SK-N-SH (cell line): ENCODE measurements around the gene UTP25. TPM values are rescaled to one million over a fixed set of nuclear protein-coding genes. Genes with fewer than 3 reads are reported as not detected.

Source experiments
- CTCF ChIA-PET: fragments of 300-600, 350-600 bp; formaldehyde crosslinking; extraction: SDS; loops from one replicate; lab custom pipeline; 2021; lab: Yijun Ruan, JAX
- POLR2A ChIA-PET: fragments of 350-600 bp; sonication (Branson Sonifier 250); formaldehyde crosslinking; extraction: SDS; loops from one replicate; lab custom pipeline; 2020; ENCODE audit warnings: antibody characterized with exemption, inconsistent platforms; lab: Yijun Ruan, JAX
- DNase-seq: peaks from one replicate; pipeline ENCODE4 v3.0.0; 2012
- H2AFZ ChIP-seq: fragments of 200-600 bp; sonication (generic); 2 replicates; pipeline ENCODE4 v1.8.1; 2016; ENCODE audit warnings: antibody characterized with exemption, mild to moderate bottlenecking, low read depth
- H3F3A ChIP-seq: fragments of 200-600 bp; sonication (generic); replicated peaks from 2 replicates; pipeline ENCODE3; 2016; ENCODE audit warnings: antibody characterized with exemption, mild to moderate bottlenecking; ENCODE audit not compliant: insufficient read depth
- H3K27ac ChIP-seq, 2 experiments: fragments of 200-500 bp in 1 of 2; fragments of 200-600 bp in 1 of 2; sonication (Bioruptor generic) in 1 of 2; sonication (generic), shearing (Covaris generic) in 1 of 2; 2 replicates each; pipeline versions ENCODE4 v1.5.1 to v1.6.1; 2014 to 2016; ENCODE audit warnings: low read depth in 2 of 2, inconsistent platforms in 1 of 2, low read length in 1 of 2, mild to moderate bottlenecking in 1 of 2, mixed read lengths in 1 of 2
- H3K27me3 ChIP-seq: fragments of 200-600 bp; sonication (generic), shearing (Covaris generic); 2 replicates; pipeline ENCODE4 v1.6.1; 2016; ENCODE audit warnings: mixed run types; ENCODE audit not compliant: insufficient read depth
- H3K36me3 ChIP-seq, 2 experiments: fragments of 200-500 bp in 1 of 2; fragments of 200-600 bp in 1 of 2; sonication (Bioruptor generic) in 1 of 2; sonication (generic) in 1 of 2; replicated peaks in 1 of 2; 2 replicates each; pipeline versions ENCODE3 to v1.5.1; 2014 to 2016; ENCODE audit warnings: low read length in 1 of 2, mild to moderate bottlenecking in 1 of 2; ENCODE audit not compliant: insufficient read depth in 2 of 2, control insufficient read depth in 1 of 2
- H3K4me1 ChIP-seq, 2 experiments: fragments of 200-500 bp in 1 of 2; fragments of 200-600 bp in 1 of 2; sonication (Bioruptor generic) in 1 of 2; sonication (generic), shearing (Covaris generic) in 1 of 2; 2 replicates each; pipeline versions ENCODE4 v1.5.1 to v1.6.1; 2014 to 2016; ENCODE audit warnings: low read depth in 1 of 2, low read length in 1 of 2, mixed run types in 1 of 2; ENCODE audit not compliant: insufficient read depth in 2 of 2, control insufficient read depth in 1 of 2
- H3K4me2 ChIP-seq: fragments of 200-600 bp; sonication (generic), shearing (Covaris generic); 2 replicates; pipeline ENCODE4 v1.6.1; 2017; ENCODE audit warnings: mixed run types
- H3K4me3 ChIP-seq, 2 experiments: fragments of 200-500 bp in 1 of 2; fragments of 200-600 bp in 1 of 2; sonication (Bioruptor generic) in 1 of 2; sonication (generic), shearing (Covaris generic) in 1 of 2; 2 replicates each; pipeline versions ENCODE4 v1.5.1 to v1.8.1; 2014 to 2016; ENCODE audit warnings: low read depth in 2 of 2, inconsistent platforms in 1 of 2, low read length in 1 of 2, mild to moderate bottlenecking in 1 of 2, mixed read lengths in 1 of 2, moderate library complexity in 1 of 2
- H3K79me2 ChIP-seq: fragments of 200-600 bp; sonication (generic); 2 replicates; pipeline ENCODE4 v1.8.1; 2017; ENCODE audit warnings: mild to moderate bottlenecking; ENCODE audit not compliant: insufficient read depth
- H3K9ac ChIP-seq: fragments of 200-600 bp; sonication (generic); 2 replicates; pipeline ENCODE4 v1.6.1; 2017; ENCODE audit warnings: mixed run types
- H3K9me2 ChIP-seq: fragments of 200-600 bp; sonication (generic); 2 replicates; pipeline ENCODE4 v1.6.1; 2017; ENCODE audit warnings: mixed run types
- H3K9me3 ChIP-seq: fragments of 200-600 bp; sonication (generic); 2 replicates; pipeline ENCODE4 v1.6.1; 2017; ENCODE audit warnings: mixed run types, mild to moderate bottlenecking, moderate library complexity
- H4K20me1 ChIP-seq: fragments of 200-600 bp; sonication (generic); 2 replicates; pipeline ENCODE4 v1.6.1; 2017; ENCODE audit warnings: mild to moderate bottlenecking, mixed run types; ENCODE audit not compliant: insufficient read depth
- EP300 ChIP-seq, 2 experiments: IDR thresholded peaks; 2 replicates each; pipeline versions ENCODE4 v1.4.0 to v1.6.1; 2012; ENCODE audit warnings: borderline replicate concordance in 1 of 2, low read depth in 1 of 2, low read length in 1 of 2
- FOSL2 ChIP-seq: IDR thresholded peaks from 2 replicates; pipeline ENCODE4 v1.4.0; 2012; ENCODE audit warnings: low read depth, mild to moderate bottlenecking, moderate library complexity, borderline replicate concordance
- FOXJ3 ChIP-seq: sonication (generic); formaldehyde crosslinking; IDR thresholded peaks from 2 replicates; pipeline ENCODE4 v1.5.1; 2020; ENCODE audit warnings: mild to moderate bottlenecking, missing genetic modification reagents
- JUND ChIP-seq: IDR thresholded peaks from 2 replicates; pipeline ENCODE4 v1.4.0; 2012
- MXI1 ChIP-seq: IDR thresholded peaks from 2 replicates; pipeline ENCODE4 v1.6.1; 2012; ENCODE audit warnings: mild to moderate bottlenecking, low read depth, low read length, improper control_type of control experiment
- NFIC ChIP-seq: IDR thresholded peaks from 2 replicates; pipeline ENCODE4 v1.4.0; 2012; ENCODE audit warnings: borderline replicate concordance
- RAD21 ChIP-seq: IDR thresholded peaks from 2 replicates; pipeline ENCODE4 v1.6.1; 2012; ENCODE audit warnings: mild to moderate bottlenecking, low read length
- RCOR1 ChIP-seq: fragments of 150-350 bp; IDR thresholded peaks from 2 replicates; pipeline ENCODE4 v1.6.1; 2017; ENCODE audit warnings: antibody characterized with exemption, low read length
- RXRA ChIP-seq: IDR thresholded peaks from 2 replicates; pipeline ENCODE4 v1.4.0; 2012; ENCODE audit warnings: low read depth, mild to moderate bottlenecking, borderline replicate concordance
- SMC3 ChIP-seq: IDR thresholded peaks from 2 replicates; pipeline ENCODE4 v1.6.1; 2012; ENCODE audit warnings: low read depth, low read length, improper control_type of control experiment
- TAF1 ChIP-seq: IDR thresholded peaks from 2 replicates; pipeline ENCODE4 v1.6.1; 2012; ENCODE audit warnings: low read depth, mild to moderate bottlenecking, low read length, moderate library complexity, borderline replicate concordance
- TCF12 ChIP-seq: IDR thresholded peaks from 2 replicates; pipeline ENCODE4 v1.4.0; 2012
- TEAD4 ChIP-seq: IDR thresholded peaks from 2 replicates; pipeline ENCODE4 v1.4.0; 2012; ENCODE audit warnings: mild to moderate bottlenecking, borderline replicate concordance; ENCODE audit not compliant: insufficient read depth
- YY1 ChIP-seq: IDR thresholded peaks from 2 replicates; pipeline ENCODE4 v1.4.0; 2012; ENCODE audit warnings: low read depth, mild to moderate bottlenecking
- WGBS: methylation state at CpG from one replicate; pipeline ENCODE4 v1.1.6; 2017; ENCODE audit warnings: low lambda C conversion rate; 5-methylcytosine and 5-hydroxymethylcytosine counted together
- polyA plus RNA-seq, 3 experiments: library from polyadenylated mRNA; depleted of rRNA; stranded (reverse); fragments of >200 nt; gene quantifications; 2 replicates each; pipeline ENCODE4 v1.2.3, GENCODE V29; 2012
- TF ChIP-seq, protein P1 (sequence below): IDR thresholded peaks from 2 replicates; pipeline ENCODE4; 2012
- TF ChIP-seq, protein P2 (sequence below): IDR thresholded peaks from 2 replicates; pipeline ENCODE4 v1.4.0; 2012; ENCODE audit warnings: low read depth
- TF ChIP-seq, protein P3 (sequence below): fragments of 150-350 bp; IDR thresholded peaks from 2 replicates; pipeline ENCODE4 v1.6.1; 2016; ENCODE audit warnings: mild to moderate bottlenecking, low read depth, low read length
- TF ChIP-seq, protein P4 (sequence below): IDR thresholded peaks from 2 replicates; pipeline ENCODE4 v1.6.1; 2012; ENCODE audit warnings: mild to moderate bottlenecking, low read depth, low read length, moderate library complexity
- TF ChIP-seq, protein P5 (sequence below): IDR thresholded peaks from 2 replicates; pipeline ENCODE4 v1.4.0; 2012; ENCODE audit warnings: low read depth, borderline replicate concordance

Gene UTP25
- polyA plus RNA-seq, 1 of the 3 experiments (the other 2 are of a cell fraction), result 6.3 TPM

DNA sequence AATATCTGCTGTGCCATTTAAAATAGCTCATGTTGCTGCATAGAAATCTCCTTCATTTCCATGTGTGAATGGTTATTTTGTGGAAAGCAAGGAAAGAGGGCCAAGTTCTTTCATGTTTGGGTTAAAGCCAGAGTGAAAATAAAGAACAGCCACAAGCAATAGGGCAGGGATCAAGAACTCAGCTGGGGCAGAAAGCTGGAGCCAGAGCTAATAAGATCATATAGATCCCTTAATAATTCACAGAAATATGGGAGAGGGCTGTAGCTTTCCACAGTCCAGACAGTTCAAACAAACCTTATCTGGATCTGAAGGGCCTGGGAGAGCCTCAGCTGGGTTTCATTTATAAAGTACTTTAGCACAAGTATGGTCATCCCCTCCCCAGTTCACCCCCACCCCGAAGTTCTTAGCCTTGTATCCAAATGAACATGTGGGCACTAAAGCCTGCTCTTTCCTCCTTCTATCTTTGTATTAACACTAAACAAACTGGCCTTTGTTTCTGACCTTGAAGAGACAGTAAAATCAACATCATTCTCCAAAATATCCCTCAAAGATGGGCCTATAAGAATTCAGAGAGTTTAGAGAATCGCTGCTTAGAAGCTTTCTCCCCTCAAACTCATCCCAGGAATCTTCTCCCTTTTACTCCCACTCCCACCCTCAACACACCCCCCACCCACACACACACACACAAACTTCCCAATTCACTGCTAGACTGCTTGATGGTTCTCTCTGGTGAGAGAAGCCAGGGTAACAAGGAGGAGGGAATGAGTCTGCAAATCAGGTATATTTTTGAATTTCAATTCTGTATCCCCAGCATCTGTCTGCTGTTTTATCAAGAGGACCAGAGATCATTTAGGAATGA is 41.7 kb downstream of the UTP25 start (continued):
- peak; percentile 29 to 48; a peak in 2 of 4 replicates for TF ChIP-seq EP300 (IDR thresholded peaks at IDR 0.05; ENCODE audit: borderline replicate concordance in 1 of 2, low read depth in 1 of 2, low read length in 1 of 2)
- TF ChIP-seq FOXJ3 (CRISPR knock-in tag), result no peak
- TF ChIP-seq RCOR1, result no peak
- no peak for TF ChIP-seq TEAD4

DNA sequence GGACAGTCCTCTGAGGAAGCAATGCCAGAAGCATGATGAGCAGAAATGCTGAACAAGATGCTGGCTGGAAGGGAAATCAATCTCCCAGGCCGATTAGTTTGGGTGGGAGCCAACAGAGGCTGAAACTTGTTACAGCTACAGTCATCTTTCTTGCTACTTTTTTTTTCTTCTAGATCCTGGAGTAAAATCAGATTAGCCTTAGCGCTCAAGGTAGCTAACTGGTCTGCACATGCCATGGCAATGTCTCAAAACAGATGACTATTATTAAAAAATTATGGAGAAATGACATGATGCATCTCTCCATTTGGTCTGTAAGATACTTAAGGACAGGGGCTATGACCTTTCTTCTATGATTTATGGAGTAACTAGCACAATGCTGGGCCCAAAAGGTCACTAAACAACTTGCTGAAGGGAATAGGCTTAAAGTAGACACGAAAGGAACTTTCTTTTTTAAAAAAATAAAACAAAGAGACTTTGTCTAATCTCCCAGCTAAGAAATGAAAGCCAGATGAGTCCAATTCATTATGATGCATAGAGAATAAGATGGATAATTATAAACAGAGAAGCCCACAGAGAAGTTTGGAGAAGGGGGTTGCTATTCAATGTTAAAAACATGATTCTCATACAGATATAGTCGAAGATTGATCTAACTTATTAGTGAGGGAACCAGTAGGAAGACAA is 42.5 kb downstream of the UTP25 start:
- ChIA-PET POLR2A (no interaction called here), CTCF (interaction anchor here (0.7 to 19.7 kb wide), 6 partner anchors 10 to 441 kb away, joined by 3 to 317 read pairs (median 6); no protein-coding TSS in a partner anchor)
- Histone ChIP-seq H3F3A (peaks cover 32% of the 10 kb centered on the region), H3K27ac (peak overlapping the region; percentile 79 to 82), H3K4me1 (peaks cover 33 to 34% of the 10 kb centered on the region in 2 experiments), H3K9me3 (no peaks in the 10 kb centered on the region), H3K9me2 (no peaks in the 10 kb centered on the region), H2AFZ (no peak overlapping the region), H3K4me2 (peak overlapping the region; percentile 64; the same call in 1 of the 2 replicates), H3K79me2 (no peaks in the 10 kb centered on the region), H4K20me1 (no peaks in the 10 kb centered on the region), H3K27me3 (no peaks in the 10 kb centered on the region), H3K4me3 (peak overlapping the region in 1 of 2 experiments; percentile 11; a peak in 1 of 4 replicates), H3K36me3 (no peaks in the 10 kb centered on the region), H3K9ac (no peak overlapping the region; the same call in 1 of the 2 replicates)
- 6% methylated on average over 4 of the region's 4 CpGs for WGBS
- DNase-seq, result no peak
- TF ChIP-seq RXRA, result peak; percentile 89; the same call in 1 of the 2 replicates
- peak; percentile 72 to 77; a peak in 3 of 4 replicates for TF ChIP-seq EP300 (IDR thresholded peaks at IDR 0.05; ENCODE audit: borderline replicate concordance in 1 of 2, low read depth in 1 of 2, low read length in 1 of 2)
- TF ChIP-seq TCF12, result peak; percentile 98
- peak; percentile 65 for TF ChIP-seq RCOR1
- TF ChIP-seq RAD21, result no peak
- TF ChIP-seq, protein P1, sequence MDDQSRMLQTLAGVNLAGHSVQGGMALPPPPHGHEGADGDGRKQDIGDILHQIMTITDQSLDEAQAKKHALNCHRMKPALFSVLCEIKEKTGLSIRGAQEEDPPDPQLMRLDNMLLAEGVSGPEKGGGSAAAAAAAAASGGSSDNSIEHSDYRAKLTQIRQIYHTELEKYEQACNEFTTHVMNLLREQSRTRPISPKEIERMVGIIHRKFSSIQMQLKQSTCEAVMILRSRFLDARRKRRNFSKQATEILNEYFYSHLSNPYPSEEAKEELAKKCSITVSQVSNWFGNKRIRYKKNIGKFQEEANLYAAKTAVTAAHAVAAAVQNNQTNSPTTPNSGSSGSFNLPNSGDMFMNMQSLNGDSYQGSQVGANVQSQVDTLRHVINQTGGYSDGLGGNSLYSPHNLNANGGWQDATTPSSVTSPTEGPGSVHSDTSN, result peak; percentile 80
- TF ChIP-seq NFIC, result peak; percentile 87
- peak; percentile 57 for TF ChIP-seq JUND
- TF ChIP-seq, protein P2, sequence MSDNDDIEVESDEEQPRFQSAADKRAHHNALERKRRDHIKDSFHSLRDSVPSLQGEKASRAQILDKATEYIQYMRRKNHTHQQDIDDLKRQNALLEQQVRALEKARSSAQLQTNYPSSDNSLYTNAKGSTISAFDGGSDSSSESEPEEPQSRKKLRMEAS, result peak; percentile 53; the same call in 1 of the 2 replicates
- TF ChIP-seq, protein P3, sequence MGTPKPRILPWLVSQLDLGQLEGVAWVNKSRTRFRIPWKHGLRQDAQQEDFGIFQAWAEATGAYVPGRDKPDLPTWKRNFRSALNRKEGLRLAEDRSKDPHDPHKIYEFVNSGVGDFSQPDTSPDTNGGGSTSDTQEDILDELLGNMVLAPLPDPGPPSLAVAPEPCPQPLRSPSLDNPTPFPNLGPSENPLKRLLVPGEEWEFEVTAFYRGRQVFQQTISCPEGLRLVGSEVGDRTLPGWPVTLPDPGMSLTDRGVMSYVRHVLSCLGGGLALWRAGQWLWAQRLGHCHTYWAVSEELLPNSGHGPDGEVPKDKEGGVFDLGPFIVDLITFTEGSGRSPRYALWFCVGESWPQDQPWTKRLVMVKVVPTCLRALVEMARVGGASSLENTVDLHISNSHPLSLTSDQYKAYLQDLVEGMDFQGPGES, result no peak
- TF ChIP-seq MXI1, result peak; percentile 21; the same call in 1 of the 2 replicates
- TF ChIP-seq, protein P4, sequence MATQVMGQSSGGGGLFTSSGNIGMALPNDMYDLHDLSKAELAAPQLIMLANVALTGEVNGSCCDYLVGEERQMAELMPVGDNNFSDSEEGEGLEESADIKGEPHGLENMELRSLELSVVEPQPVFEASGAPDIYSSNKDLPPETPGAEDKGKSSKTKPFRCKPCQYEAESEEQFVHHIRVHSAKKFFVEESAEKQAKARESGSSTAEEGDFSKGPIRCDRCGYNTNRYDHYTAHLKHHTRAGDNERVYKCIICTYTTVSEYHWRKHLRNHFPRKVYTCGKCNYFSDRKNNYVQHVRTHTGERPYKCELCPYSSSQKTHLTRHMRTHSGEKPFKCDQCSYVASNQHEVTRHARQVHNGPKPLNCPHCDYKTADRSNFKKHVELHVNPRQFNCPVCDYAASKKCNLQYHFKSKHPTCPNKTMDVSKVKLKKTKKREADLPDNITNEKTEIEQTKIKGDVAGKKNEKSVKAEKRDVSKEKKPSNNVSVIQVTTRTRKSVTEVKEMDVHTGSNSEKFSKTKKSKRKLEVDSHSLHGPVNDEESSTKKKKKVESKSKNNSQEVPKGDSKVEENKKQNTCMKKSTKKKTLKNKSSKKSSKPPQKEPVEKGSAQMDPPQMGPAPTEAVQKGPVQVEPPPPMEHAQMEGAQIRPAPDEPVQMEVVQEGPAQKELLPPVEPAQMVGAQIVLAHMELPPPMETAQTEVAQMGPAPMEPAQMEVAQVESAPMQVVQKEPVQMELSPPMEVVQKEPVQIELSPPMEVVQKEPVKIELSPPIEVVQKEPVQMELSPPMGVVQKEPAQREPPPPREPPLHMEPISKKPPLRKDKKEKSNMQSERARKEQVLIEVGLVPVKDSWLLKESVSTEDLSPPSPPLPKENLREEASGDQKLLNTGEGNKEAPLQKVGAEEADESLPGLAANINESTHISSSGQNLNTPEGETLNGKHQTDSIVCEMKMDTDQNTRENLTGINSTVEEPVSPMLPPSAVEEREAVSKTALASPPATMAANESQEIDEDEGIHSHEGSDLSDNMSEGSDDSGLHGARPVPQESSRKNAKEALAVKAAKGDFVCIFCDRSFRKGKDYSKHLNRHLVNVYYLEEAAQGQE, result no peak
- TF ChIP-seq SMC3, result no peak
- TF ChIP-seq TEAD4, result peak; percentile 62; the same call in 1 of the 2 replicates
- TF ChIP-seq YY1, result no peak
- TF ChIP-seq, protein P5, sequence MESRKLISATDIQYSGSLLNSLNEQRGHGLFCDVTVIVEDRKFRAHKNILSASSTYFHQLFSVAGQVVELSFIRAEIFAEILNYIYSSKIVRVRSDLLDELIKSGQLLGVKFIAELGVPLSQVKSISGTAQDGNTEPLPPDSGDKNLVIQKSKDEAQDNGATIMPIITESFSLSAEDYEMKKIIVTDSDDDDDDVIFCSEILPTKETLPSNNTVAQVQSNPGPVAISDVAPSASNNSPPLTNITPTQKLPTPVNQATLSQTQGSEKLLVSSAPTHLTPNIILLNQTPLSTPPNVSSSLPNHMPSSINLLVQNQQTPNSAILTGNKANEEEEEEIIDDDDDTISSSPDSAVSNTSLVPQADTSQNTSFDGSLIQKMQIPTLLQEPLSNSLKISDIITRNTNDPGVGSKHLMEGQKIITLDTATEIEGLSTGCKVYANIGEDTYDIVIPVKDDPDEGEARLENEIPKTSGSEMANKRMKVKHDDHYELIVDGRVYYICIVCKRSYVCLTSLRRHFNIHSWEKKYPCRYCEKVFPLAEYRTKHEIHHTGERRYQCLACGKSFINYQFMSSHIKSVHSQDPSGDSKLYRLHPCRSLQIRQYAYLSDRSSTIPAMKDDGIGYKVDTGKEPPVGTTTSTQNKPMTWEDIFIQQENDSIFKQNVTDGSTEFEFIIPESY, result no peak
- TF ChIP-seq FOSL2, result peak; percentile 41; the same call in 1 of the 2 replicates
- no peak for TF ChIP-seq TAF1
